WTC11 (cell line): ENCODE measurements around the gene AP1G2. TPM values are rescaled to one million over a fixed set of nuclear protein-coding genes. Genes with fewer than 3 reads are reported as not detected.

Source experiments
- ATAC-seq: fragments of 200-7000 bp; cut with Tn5 transposase; 2 replicates; pipeline ENCODE4 v1.10.0; 2021; ENCODE audit warnings: mild to moderate bottlenecking, moderate library complexity
- CTCF ChIA-PET: fragments of 300-600 bp; sonication (Branson Sonifier 250); formaldehyde crosslinking; loops from one replicate; lab custom pipeline; 2021; ENCODE audit warnings: antibody characterized with exemption; lab: Charles Lee
- POLR2A ChIA-PET: fragments of 350-600 bp; sonication (Branson Sonifier 250); formaldehyde crosslinking; loops from one replicate; lab custom pipeline; 2021; ENCODE audit warnings: antibody characterized with exemption; lab: Charles Lee
- DNase-seq: peaks from one replicate; pipeline ENCODE4 v3.0.0; 2021; ENCODE audit warnings: low spot score
- H3K27ac Mint-ChIP-seq: 2 replicates; pipeline ENCODE4 v1.8.0; 2021; ENCODE audit warnings: mixed read lengths
- H3K27me3 Mint-ChIP-seq: 2 replicates; pipeline ENCODE4 v1.8.0; 2021; ENCODE audit warnings: low read depth, mild to moderate bottlenecking, moderate library complexity, mixed read lengths
- H3K36me3 Mint-ChIP-seq: 2 replicates; pipeline ENCODE4 v1.8.0; 2021; ENCODE audit warnings: mixed read lengths
- H3K4me1 Mint-ChIP-seq: 2 replicates; pipeline ENCODE4 v1.8.0; 2022; ENCODE audit warnings: mixed read lengths
- H3K4me3 Mint-ChIP-seq: 2 replicates; pipeline ENCODE4 v1.8.0; 2021; ENCODE audit warnings: mild to moderate bottlenecking, moderate library complexity, mixed read lengths
- H3K9me3 Mint-ChIP-seq: 2 replicates; pipeline ENCODE4 v1.8.0; 2021; ENCODE audit warnings: mixed read lengths
- ATF1 ChIP-seq: sonication (generic); formaldehyde crosslinking; IDR thresholded peaks from 2 replicates; pipeline ENCODE4 v1.8.1; 2023; ENCODE audit warnings: mild to moderate bottlenecking, moderate library complexity, missing genetic modification reagents
- ATF3 ChIP-seq: sonication (generic); formaldehyde crosslinking; conservative IDR thresholded peaks from 2 replicates; pipeline ENCODE4 v1.8.1; 2022; ENCODE audit warnings: mild to moderate bottlenecking, missing genetic modification reagents
- CDX4 ChIP-seq: fragments of 250-450 bp; sonication (Bioruptor Pico); IDR thresholded peaks from 2 replicates; pipeline ENCODE4 v1.9.0; 2021; ENCODE audit warnings: moderate library complexity, mild to moderate bottlenecking, inconsistent platforms, borderline replicate concordance
- CREM ChIP-seq: sonication (generic); formaldehyde crosslinking; IDR thresholded peaks from 2 replicates; pipeline ENCODE4 v1.8.1; 2022; ENCODE audit warnings: mild to moderate bottlenecking, missing genetic modification reagents, moderate library complexity
- GRHL2 ChIP-seq: fragments of 250-450 bp; sonication (Bioruptor Pico); IDR thresholded peaks from 2 replicates; pipeline ENCODE4 v1.8.0; 2022; ENCODE audit warnings: mild to moderate bottlenecking, moderate library complexity; ENCODE audit not compliant: insufficient replicate concordance, severe bottlenecking
- HMGA2 ChIP-seq: fragments of 250-450 bp; sonication (Bioruptor Pico); IDR thresholded peaks from 2 replicates; pipeline ENCODE4 v1.4.0; 2021; ENCODE audit warnings: mild to moderate bottlenecking, moderate library complexity
- IRF1 ChIP-seq: sonication (generic); formaldehyde crosslinking; IDR thresholded peaks from 2 replicates; pipeline ENCODE4 v1.8.0; 2023; ENCODE audit warnings: missing genetic modification reagents
- JUN ChIP-seq: sonication (generic); formaldehyde crosslinking; IDR thresholded peaks from 2 replicates; pipeline ENCODE4 v1.8.0; 2023; ENCODE audit warnings: mild to moderate bottlenecking, missing genetic modification reagents
- KAT7 ChIP-seq: sonication (generic); formaldehyde crosslinking; IDR thresholded peaks from 2 replicates; pipeline ENCODE4 v1.8.1; 2023; ENCODE audit warnings: missing genetic modification reagents, mild to moderate bottlenecking, borderline replicate concordance
- NFE2L1 ChIP-seq: sonication (generic); formaldehyde crosslinking; IDR thresholded peaks from 2 replicates; pipeline ENCODE4 v1.8.1; 2023; ENCODE audit warnings: missing genetic modification reagents
- NR1H2 ChIP-seq: sonication (generic); formaldehyde crosslinking; IDR thresholded peaks from 2 replicates; pipeline ENCODE4 v1.9.0; 2021; ENCODE audit warnings: mild to moderate bottlenecking, moderate library complexity, missing genetic modification reagents
- OVOL2 ChIP-seq: fragments of 250-450 bp; sonication (Bioruptor Pico); IDR thresholded peaks from 2 replicates; pipeline ENCODE4 v1.9.0; 2021; ENCODE audit warnings: mild to moderate bottlenecking, borderline replicate concordance
- PRDM15 ChIP-seq: sonication (generic); formaldehyde crosslinking; IDR thresholded peaks from 2 replicates; pipeline ENCODE4 v1.8.0; 2022; ENCODE audit warnings: missing genetic modification reagents
- TEAD4 ChIP-seq: sonication (generic); formaldehyde crosslinking; IDR thresholded peaks from 2 replicates; pipeline ENCODE4 v1.8.0; 2022; ENCODE audit warnings: mild to moderate bottlenecking, missing genetic modification reagents
- USF1 ChIP-seq: sonication (generic); formaldehyde crosslinking; IDR thresholded peaks from 2 replicates; pipeline ENCODE4 v1.8.0; 2022; ENCODE audit warnings: mild to moderate bottlenecking, missing genetic modification reagents
- USF2 ChIP-seq: sonication (generic); formaldehyde crosslinking; IDR thresholded peaks from 2 replicates; pipeline ENCODE4 v1.8.1; 2023; ENCODE audit warnings: mild to moderate bottlenecking, missing genetic modification reagents, moderate library complexity
- ZBTB43 ChIP-seq: sonication (generic); formaldehyde crosslinking; IDR thresholded peaks from 2 replicates; pipeline ENCODE4 v1.8.1; 2023; ENCODE audit warnings: mild to moderate bottlenecking, missing genetic modification reagents
- ZNF396 ChIP-seq: fragments of 250-450 bp; sonication (Bioruptor Pico); IDR thresholded peaks from 2 replicates; pipeline ENCODE4 v1.8.0; 2021; ENCODE audit warnings: mild to moderate bottlenecking, moderate library complexity, borderline replicate concordance
- ZNF423 ChIP-seq: fragments of 250-450 bp; sonication (Bioruptor Pico); IDR thresholded peaks from 2 replicates; pipeline ENCODE4 v2.1.2; 2022; ENCODE audit warnings: mild to moderate bottlenecking, moderate library complexity
- ZNF671 ChIP-seq: fragments of 250-450 bp; sonication (Bioruptor Pico); IDR thresholded peaks from 2 replicates; pipeline ENCODE4 v1.8.0; 2021; ENCODE audit warnings: mild to moderate bottlenecking
- total RNA-seq: library from RNA; stranded (reverse); gene quantifications from 3 replicates; pipeline ENCODE4 v1.2.3, GENCODE V29; 2021

The AP1G2 gene
- total RNA-seq, 1 experiment from 2014 or later = 122 TPM

GRCh38 chr14:23514644-23514957, 53.0 kb downstream of the AP1G2 start:
- POLR2A ChIA-PET = interaction anchor here (0.6 to 1.2 kb wide), 2 partner anchors 18 to 22 kb away, joined by 3 to 4 read pairs; no protein-coding TSS in a partner anchor
- DNase-seq = no peak

GRCh38 chr14:23513818-23514643, 53.6 kb downstream of the AP1G2 start:
- DNase-seq (no peak), ATAC-seq (no peak)
- CTCF ChIA-PET = interaction anchor here (0.7 to 2.0 kb wide), 2 partner anchors 14 to 32 kb away, joined by 3 to 5 read pairs; no protein-coding TSS in a partner anchor
- H3K27ac Mint-ChIP-seq = no peak overlapping the region
- peaks cover 47% of the 10 kb centered on the region for H3K27me3 Mint-ChIP-seq
- POLR2A ChIA-PET = interaction anchor here (1.2 kb wide), 1 partner anchor 23 kb away, joined by 3 read pairs; no protein-coding TSS in a partner anchor
- TF ChIP-seq ATF1 (CRISPR knock-in tag) (no peak), ZNF671 (CRISPR knock-in tag) (no peak), CDX4 (CRISPR knock-in tag) (no peak), NFE2L1 (CRISPR knock-in tag) (no peak), KAT7 (CRISPR knock-in tag) (no peak), GRHL2 (CRISPR knock-in tag) (no peak), USF1 (CRISPR knock-in tag) (no peak), OVOL2 (CRISPR knock-in tag) (no peak)
- H3K4me3 Mint-ChIP-seq = no peak overlapping the region
- no peaks in the 10 kb centered on the region for H3K9me3 Mint-ChIP-seq
- 0 out of 2 replicates have a peak, but pooled peaks cover 3% of the 10 kb centered on the region for H3K36me3 Mint-ChIP-seq
- peaks cover 24% of the 10 kb centered on the region for H3K4me1 Mint-ChIP-seq

More at GRCh38 chr14:23514644-23514957, 53.0 kb downstream of the AP1G2 start:
- no peaks in the 10 kb centered on the region for H3K9me3 Mint-ChIP-seq
- ATAC-seq = no peak
- H3K4me3 Mint-ChIP-seq = no peak overlapping the region
- CTCF ChIA-PET = interaction anchor here (0.5 to 0.7 kb wide), 2 partner anchors 14 to 36 kb away, joined by 3 read pairs; no protein-coding TSS in a partner anchor
- H3K4me1 Mint-ChIP-seq = peaks cover 29% of the 10 kb centered on the region
- H3K27me3 Mint-ChIP-seq = peaks cover 47% of the 10 kb centered on the region
- 0 out of 2 replicates have a peak, but pooled peaks cover 3% of the 10 kb centered on the region for H3K36me3 Mint-ChIP-seq
- no peak overlapping the region for H3K27ac Mint-ChIP-seq
- TF ChIP-seq IRF1 (CRISPR knock-in tag) = no peak
- no peak for TF ChIP-seq ZNF396 (CRISPR knock-in tag)
- TF ChIP-seq USF2 (CRISPR knock-in tag) = no peak

- H3K4me1 Mint-ChIP-seq = peaks cover 15% of the 10 kb centered on the region
- H3K27me3 Mint-ChIP-seq = peaks cover 47% of the 10 kb centered on the region
- H3K9me3 Mint-ChIP-seq = no peaks in the 10 kb centered on the region
- CTCF ChIA-PET = interaction anchor here (0.6 to 3.0 kb wide), 4 partner anchors 15 to 46 kb away, joined by 3 to 18 read pairs (median 6); no protein-coding TSS in a partner anchor
- 0 out of 2 replicates have a peak, but pooled peaks cover 3% of the 10 kb centered on the region for H3K36me3 Mint-ChIP-seq
- POLR2A ChIA-PET = interaction anchor here (1.2 kb wide), 1 partner anchor 24 kb away, joined by 3 read pairs; no protein-coding TSS in a partner anchor
- DNase-seq (no peak), ATAC-seq (no peak)
- H3K27ac Mint-ChIP-seq = no peak overlapping the region
- H3K4me3 Mint-ChIP-seq = no peak overlapping the region
- TF ChIP-seq PRDM15 (CRISPR knock-in tag) (no peak), ZBTB43 (CRISPR knock-in tag) (no peak), TEAD4 (CRISPR knock-in tag) (no peak), NFE2L1 (CRISPR knock-in tag) (no peak), ATF3 (CRISPR knock-in tag) (no peak), JUN (CRISPR knock-in tag) (no peak), HMGA2 (CRISPR knock-in tag) (no peak), ZNF396 (CRISPR knock-in tag) (no peak), ZNF423 (CRISPR knock-in tag) (no peak), NR1H2 (no peak), CREM (CRISPR knock-in tag) (no peak)
These were observed 54.4 kb downstream of the AP1G2 start for GRCh38 chr14:23513005-23513817.
